Endothelial cell of umbilical vein (primary cell): ENCODE measurements around the gene TMEM87A. TPM values are rescaled to one million over a fixed set of nuclear protein-coding genes. Genes with fewer than 3 reads are reported as not detected.

Experiments
- BruUV-seq: library from RNA; stranded (reverse); fragments of 400-500 nt; replicated peaks from 2 replicates; lab custom pipeline; 2021; lab: Mats Ljungman, UMichigan
- CTCF ChIA-PET: fragments of 300-600, 350-600 bp; sonication (Branson Sonifier 250); formaldehyde crosslinking; loops from one replicate; lab custom pipeline; 2021; ENCODE audit warnings: antibody characterized with exemption, inconsistent platforms; lab: Charles Lee
- POLR2A ChIA-PET: fragments of 300-600, 350-600 bp; sonication (Branson Sonifier 250); formaldehyde crosslinking; loops from one replicate; lab custom pipeline; 2021; ENCODE audit warnings: antibody characterized with exemption, inconsistent platforms; lab: Charles Lee
- DNase-seq: peaks from one replicate; pipeline ENCODE4 v3.0.0-alpha.2; 2011; ENCODE audit warnings: low read depth, low spot score
- FAIRE-seq: peaks from 2 replicates; lab custom pipeline; 2011; peaks lifted over from hg19 to GRCh38; lab: Jason Lieb, UNC
- H2AFZ ChIP-seq: 2 replicates; pipeline ENCODE4 v1.6.0; 2012; ENCODE audit warnings: low read depth, low read length, control low read depth, inconsistent platforms
- H3K27ac ChIP-seq: 2 replicates; pipeline ENCODE4 v1.5.1; 2011; ENCODE audit warnings: low read depth, mild to moderate bottlenecking, control low read depth, low read length, moderate library complexity; ENCODE audit not compliant: insufficient read depth
- H3K27me3 ChIP-seq, 2 experiments: 2 replicates each; pipeline versions ENCODE4 v1.6.0 to v1.6.1; 2011; ENCODE audit warnings: low read length in 2 of 2, mixed read lengths in 1 of 2; ENCODE audit not compliant: control insufficient read depth in 2 of 2, insufficient read depth in 2 of 2
- H3K36me3 ChIP-seq, 2 experiments: 2 replicates in 1 of 2; 3 replicates in 1 of 2; pipeline ENCODE4 v1.5.1; 2011; ENCODE audit warnings: low read length in 2 of 2, mild to moderate bottlenecking in 1 of 2, moderate library complexity in 1 of 2; ENCODE audit not compliant: control insufficient read depth in 2 of 2, insufficient read depth in 2 of 2; ENCODE audit errors: extremely low read depth in 1 of 2
- H3K4me1 ChIP-seq: 3 replicates; pipeline ENCODE4 v1.5.1; 2011; ENCODE audit warnings: mild to moderate bottlenecking, low read length; ENCODE audit not compliant: control insufficient read depth, insufficient read depth; ENCODE audit errors: extremely low read depth
- H3K4me2 ChIP-seq: 2 replicates; pipeline ENCODE4 v1.6.1; 2011; ENCODE audit warnings: low read length, control low read depth, mixed read lengths; ENCODE audit not compliant: insufficient read depth
- H3K4me3 ChIP-seq, 3 experiments: fragments of 200-600 bp in 1 of 3; sonication (generic), shearing (Covaris generic) in 1 of 3; replicated peaks in 1 of 3; 2 replicates each; pipeline ENCODE4 v1.5.1; 2011 to 2016; ENCODE audit warnings: control low read depth in 3 of 3, low read length in 3 of 3, mild to moderate bottlenecking in 2 of 3, inconsistent platforms in 1 of 3, low read depth in 1 of 3, moderate library complexity in 1 of 3; ENCODE audit not compliant: insufficient read depth in 1 of 3
- H3K79me2 ChIP-seq: 2 replicates; pipeline ENCODE4 v1.6.0; 2012; ENCODE audit warnings: low read length, inconsistent platforms; ENCODE audit not compliant: control insufficient read depth, insufficient read depth
- H3K9ac ChIP-seq: replicated peaks from 2 replicates; pipeline ENCODE3; 2011; ENCODE audit warnings: low read length, control low read depth; ENCODE audit not compliant: insufficient read depth; ENCODE audit errors: extremely low read depth
- H3K9me1 ChIP-seq: replicated peaks from 3 replicates; pipeline ENCODE4 v1.6.0; 2011; ENCODE audit warnings: mild to moderate bottlenecking, low read length; ENCODE audit not compliant: control insufficient read depth, insufficient read depth; ENCODE audit errors: extremely low read depth
- H3K9me3 ChIP-seq: replicated peaks from 2 replicates; pipeline ENCODE4 v1.5.1; 2012; ENCODE audit warnings: low read length, inconsistent platforms; ENCODE audit not compliant: control insufficient read depth, insufficient read depth
- H4K20me1 ChIP-seq: replicated peaks from 2 replicates; pipeline ENCODE3; 2011; ENCODE audit warnings: mild to moderate bottlenecking, low read length; ENCODE audit not compliant: control insufficient read depth, insufficient read depth; ENCODE audit errors: extremely low read depth
- EZH2 ChIP-seq: IDR thresholded peaks from 2 replicates; pipeline ENCODE4 v1.6.1; 2012; ENCODE audit warnings: borderline replicate concordance, low read depth, mild to moderate bottlenecking, moderate library complexity, low read length, inconsistent platforms; ENCODE audit not compliant: severe bottlenecking
- FOS ChIP-seq: IDR thresholded peaks from 2 replicates; pipeline ENCODE4 v1.6.1; 2011; ENCODE audit warnings: mild to moderate bottlenecking, low read length, moderate library complexity, borderline replicate concordance; ENCODE audit not compliant: insufficient read depth
- GATA2 ChIP-seq: IDR thresholded peaks from 2 replicates; pipeline ENCODE4 v1.7.0; 2011; ENCODE audit warnings: low read depth, mild to moderate bottlenecking, moderate library complexity, mixed read lengths, low read length; ENCODE audit not compliant: insufficient read length, insufficient read depth
- JUN ChIP-seq: IDR thresholded peaks from 2 replicates; pipeline ENCODE4 v1.6.1; 2011; ENCODE audit warnings: borderline replicate concordance, low read depth; ENCODE audit not compliant: insufficient read length, insufficient read depth
- MYC ChIP-seq: IDR thresholded peaks from one replicate; pipeline ENCODE4 v1.6.1; 2011; ENCODE audit warnings: mild to moderate bottlenecking, low read depth, low read length
- POLR2A ChIP-seq: IDR thresholded peaks from 2 replicates; pipeline ENCODE4 v1.6.1; 2012; ENCODE audit warnings: low read depth, mild to moderate bottlenecking, control low read depth, low read length
- POLR2AphosphoS5 ChIP-seq: IDR thresholded peaks from 2 replicates; pipeline ENCODE4 v1.6.1; 2012; ENCODE audit warnings: low read depth, mild to moderate bottlenecking, control low read depth, low read length, moderate library complexity; ENCODE audit not compliant: insufficient read depth
- dilution Hi-C: fragments of 300-500 bp; cut with MboI; formaldehyde crosslinking; loops from one replicate; pipeline ENCODE4 v1.15.0; 2019; ENCODE audit warnings: low sequenced_read_pairs; ENCODE audit not compliant: extremely low pct_ligation_motif_present
- intact Hi-C: fragments of 100-400 bp; cut with micrococcal nuclease; formaldehyde crosslinking; loops from one replicate; pipeline ENCODE4 v1.10.0; 2022
- polyA plus RNA-seq, 4 experiments: library from polyadenylated mRNA; depleted of rRNA in 3 of 4; stranded (reverse) in 3 of 4; unstranded in 1 of 4; fragments of >200 nt; gene quantifications; 2 replicates each; pipeline versions ENCODE4 v1.2.1 to v1.2.3, GENCODE V29; 2011 to 2012; ENCODE audit warnings: missing spikeins in 1 of 4
- total RNA-seq: library from RNA; stranded (reverse); gene quantifications from 2 replicates; pipeline ENCODE4 v1.2.3, GENCODE V29; 2021
- TF ChIP-seq, protein P1 (sequence below): IDR thresholded peaks from 2 replicates; pipeline ENCODE4 v1.6.1; 2011; ENCODE audit not compliant: insufficient read depth, insufficient read length
- TF ChIP-seq, protein P2 (sequence below), 2 donors: IDR thresholded peaks; 1 replicate in 1 of 2; 2 replicates in 1 of 2; pipeline ENCODE4 v1.5.1; 2011; ENCODE audit warnings: low read length in 2 of 2, mild to moderate bottlenecking in 2 of 2, moderate library complexity in 2 of 2, control low read depth in 1 of 2, inconsistent platforms in 1 of 2, low read depth in 1 of 2; ENCODE audit not compliant: insufficient read depth in 1 of 2; ENCODE audit errors: extremely low read depth in 1 of 2

Gene TMEM87A
- total and polyA plus RNA-seq, 2 donors (not counting 3 experiments of a cell fraction or from before 2014, with no cell fraction given), result 22.3 to 41.1 TPM

- ChIA-PET CTCF (interaction anchor here (0.6 to 2.4 kb wide), 3 partner anchors 12 to 916 kb away, joined by 3 to 7 read pairs (median 5); no protein-coding TSS in a partner anchor), POLR2A (interaction anchor here (0.6 to 1.0 kb wide), 2 partner anchors 12 to 26 kb away, joined by 3 read pairs; no protein-coding TSS in a partner anchor)
- BruUV-seq, result TSS peak; percentile 49
- Histone ChIP-seq H3K36me3 (peaks cover 5 to 12% of the 10 kb centered on the region in 2 experiments), H3K9ac (peak within 1 kb of the TSS; percentile 92), H3K4me3 (peak within 1 kb of the TSS; percentile 74 to 94 (median 81)), H3K9me1 (no peaks in the 10 kb centered on the region), H3K27me3 (no peaks in the 10 kb centered on the region), H3K4me1 (peaks cover 10% of the 10 kb centered on the region), H3K79me2 (peaks cover 22% of the 10 kb centered on the region), H3K9me3 (no peaks in the 10 kb centered on the region), H3K4me2 (peak within 1 kb of the TSS; percentile 94), H4K20me1 (no peaks in the 10 kb centered on the region), H3K27ac (peak within 1 kb of the TSS; percentile 79), H2AFZ (peak within 1 kb of the TSS; percentile 88)
- intact Hi-C loops, result loop anchor here (1.0 kb wide), 1 partner anchor 177 kb away; no protein-coding TSS in a partner anchor
- DNase-seq, result peak; percentile 92
- FAIRE-seq, result peak; percentile 91
- dilution Hi-C loops, result no loop called here
- TF ChIP-seq, protein P1, sequence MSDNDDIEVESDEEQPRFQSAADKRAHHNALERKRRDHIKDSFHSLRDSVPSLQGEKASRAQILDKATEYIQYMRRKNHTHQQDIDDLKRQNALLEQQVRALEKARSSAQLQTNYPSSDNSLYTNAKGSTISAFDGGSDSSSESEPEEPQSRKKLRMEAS, result no peak
- TF ChIP-seq FOS, result no peak
- TF ChIP-seq MYC, result no peak
- no peak for TF ChIP-seq JUN
- TF ChIP-seq GATA2, result no peak
- peak; percentile 87 for TF ChIP-seq POLR2AphosphoS5
- TF ChIP-seq, protein P2, sequence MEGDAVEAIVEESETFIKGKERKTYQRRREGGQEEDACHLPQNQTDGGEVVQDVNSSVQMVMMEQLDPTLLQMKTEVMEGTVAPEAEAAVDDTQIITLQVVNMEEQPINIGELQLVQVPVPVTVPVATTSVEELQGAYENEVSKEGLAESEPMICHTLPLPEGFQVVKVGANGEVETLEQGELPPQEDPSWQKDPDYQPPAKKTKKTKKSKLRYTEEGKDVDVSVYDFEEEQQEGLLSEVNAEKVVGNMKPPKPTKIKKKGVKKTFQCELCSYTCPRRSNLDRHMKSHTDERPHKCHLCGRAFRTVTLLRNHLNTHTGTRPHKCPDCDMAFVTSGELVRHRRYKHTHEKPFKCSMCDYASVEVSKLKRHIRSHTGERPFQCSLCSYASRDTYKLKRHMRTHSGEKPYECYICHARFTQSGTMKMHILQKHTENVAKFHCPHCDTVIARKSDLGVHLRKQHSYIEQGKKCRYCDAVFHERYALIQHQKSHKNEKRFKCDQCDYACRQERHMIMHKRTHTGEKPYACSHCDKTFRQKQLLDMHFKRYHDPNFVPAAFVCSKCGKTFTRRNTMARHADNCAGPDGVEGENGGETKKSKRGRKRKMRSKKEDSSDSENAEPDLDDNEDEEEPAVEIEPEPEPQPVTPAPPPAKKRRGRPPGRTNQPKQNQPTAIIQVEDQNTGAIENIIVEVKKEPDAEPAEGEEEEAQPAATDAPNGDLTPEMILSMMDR (IDR thresholded peaks at IDR 0.05; ENCODE audit: extremely low read depth in 1 of 2, insufficient read depth in 1 of 2, low read depth in 1 of 2, low read length in 2 of 2), result no peak
- peak; percentile 88 for TF ChIP-seq POLR2A
- TF ChIP-seq EZH2, result no peak
These were observed 65.3 kb downstream of the TMEM87A start, which contains the start of gene VPS39 for GRCh38 chr15:42207674-42208579. VPS39 (minus strand) TSS chr15:42208304; CDS start chr15:42208153, 151 bp downstream.
